Spleen (tissue), 7 donors: ENCODE results near the gene AMT.

Experiments
- POLR2A ChIP-seq, 3 donors: fragments of 450-650 bp; IDR thresholded peaks; one replicate each; pipeline ENCODE4 v1.5.1; 2017; ENCODE audit warnings: antibody characterized with exemption in 3 of 3, mild to moderate bottlenecking in 1 of 3
- POLR2AphosphoS5 ChIP-seq, 3 donors: sonication (generic); formaldehyde crosslinking; IDR thresholded peaks; one replicate each; pipeline ENCODE4 v1.5.1; 2017; ENCODE audit warnings: antibody characterized with exemption in 3 of 3
- TF ChIP-seq, protein P1 (sequence below), 11 experiments: fragments of 200-600 bp in 7 of 11; fragments of 450-650 bp in 4 of 11; sonication (generic) in 4 of 11; IDR thresholded peaks in 8 of 11; conservative IDR thresholded peaks in 3 of 11; 1 replicate in 7 of 11; 2 replicates in 4 of 11; pipeline versions ENCODE4 v1.4.0 to v1.8.0; 2016 to 2021; ENCODE audit warnings: antibody characterized with exemption in 11 of 11, inconsistent platforms in 4 of 11, mild to moderate bottlenecking in 1 of 11
- donor health status: DM: no; HTN: no; CAD: no; lungs with moderate emphysema.
- donor health status: DM: no; HTN: no; CAD: no.
- donor health status: DM: no; HTN: no; CAD: no.

DNA sequence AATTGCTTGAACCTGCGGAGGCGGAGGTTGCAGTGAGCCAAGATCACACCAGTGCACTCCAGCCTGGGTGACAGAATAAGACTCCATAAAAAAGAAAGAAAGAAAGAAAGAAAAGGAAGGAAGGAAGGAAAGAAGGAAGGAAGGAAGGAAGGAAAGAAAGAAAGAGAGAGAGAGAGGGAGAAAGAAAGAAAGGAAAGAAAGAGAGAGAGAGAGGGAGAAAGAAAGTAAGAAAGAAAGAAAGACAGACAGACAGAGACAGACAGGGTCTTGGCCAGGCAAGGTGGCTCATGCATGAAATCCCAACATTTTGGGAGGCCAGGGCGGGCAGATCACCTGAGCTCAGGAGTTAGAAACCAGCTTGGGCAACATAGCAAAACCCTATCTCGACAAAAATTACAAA is 31.3 kb upstream of the AMT start:
- TF ChIP-seq POLR2A (IDR thresholded peaks at IDR 0.05) (no peak), POLR2AphosphoS5 (IDR thresholded peaks at IDR 0.05) (no peak)
- TF ChIP-seq, protein P1, sequence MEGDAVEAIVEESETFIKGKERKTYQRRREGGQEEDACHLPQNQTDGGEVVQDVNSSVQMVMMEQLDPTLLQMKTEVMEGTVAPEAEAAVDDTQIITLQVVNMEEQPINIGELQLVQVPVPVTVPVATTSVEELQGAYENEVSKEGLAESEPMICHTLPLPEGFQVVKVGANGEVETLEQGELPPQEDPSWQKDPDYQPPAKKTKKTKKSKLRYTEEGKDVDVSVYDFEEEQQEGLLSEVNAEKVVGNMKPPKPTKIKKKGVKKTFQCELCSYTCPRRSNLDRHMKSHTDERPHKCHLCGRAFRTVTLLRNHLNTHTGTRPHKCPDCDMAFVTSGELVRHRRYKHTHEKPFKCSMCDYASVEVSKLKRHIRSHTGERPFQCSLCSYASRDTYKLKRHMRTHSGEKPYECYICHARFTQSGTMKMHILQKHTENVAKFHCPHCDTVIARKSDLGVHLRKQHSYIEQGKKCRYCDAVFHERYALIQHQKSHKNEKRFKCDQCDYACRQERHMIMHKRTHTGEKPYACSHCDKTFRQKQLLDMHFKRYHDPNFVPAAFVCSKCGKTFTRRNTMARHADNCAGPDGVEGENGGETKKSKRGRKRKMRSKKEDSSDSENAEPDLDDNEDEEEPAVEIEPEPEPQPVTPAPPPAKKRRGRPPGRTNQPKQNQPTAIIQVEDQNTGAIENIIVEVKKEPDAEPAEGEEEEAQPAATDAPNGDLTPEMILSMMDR (IDR thresholded peaks at IDR 0.05 in 8 of 11, conservative IDR thresholded peaks at IDR 0.05 in 3 of 11): no peak
